ENCODE measurements around the gene TULP4.

Gene TULP4

DNA sequence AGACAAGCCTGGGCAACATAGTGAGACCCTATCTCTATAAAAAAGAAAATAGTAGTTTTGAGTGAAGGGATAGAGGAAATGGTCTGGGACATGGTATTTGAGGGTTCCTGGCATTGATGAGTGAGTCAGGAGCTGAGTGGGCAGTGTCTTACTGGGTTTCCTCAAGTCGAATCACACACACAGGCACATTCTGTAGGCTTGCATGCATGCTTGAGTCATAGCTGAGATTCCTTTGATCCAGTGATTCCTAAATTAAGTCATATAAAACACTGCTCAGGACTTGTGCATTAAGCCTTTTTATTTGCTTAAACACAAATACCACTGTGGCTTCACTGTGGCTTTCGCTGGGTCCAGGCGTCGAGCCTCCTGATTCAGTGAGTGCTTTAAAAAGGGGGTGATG is 175.8 kb downstream of the TULP4 start:
- no peak for DNase-seq
- no peak overlapping the region for H3K4me3 Mint-ChIP-seq
- peaks cover 51% of the 10 kb centered on the region for H3K36me3 Mint-ChIP-seq (ENCODE audit: low read depth)
- no peak overlapping the region for H3K27ac Mint-ChIP-seq
- H3K27me3 Mint-ChIP-seq (ENCODE audit: low read depth, poor library complexity) = no peaks in the 10 kb centered on the region
- no peaks in the 10 kb centered on the region for H3K9me3 Mint-ChIP-seq
- no peaks in the 10 kb centered on the region for H3K4me1 Mint-ChIP-seq
- TF ChIP-seq, protein P1, sequence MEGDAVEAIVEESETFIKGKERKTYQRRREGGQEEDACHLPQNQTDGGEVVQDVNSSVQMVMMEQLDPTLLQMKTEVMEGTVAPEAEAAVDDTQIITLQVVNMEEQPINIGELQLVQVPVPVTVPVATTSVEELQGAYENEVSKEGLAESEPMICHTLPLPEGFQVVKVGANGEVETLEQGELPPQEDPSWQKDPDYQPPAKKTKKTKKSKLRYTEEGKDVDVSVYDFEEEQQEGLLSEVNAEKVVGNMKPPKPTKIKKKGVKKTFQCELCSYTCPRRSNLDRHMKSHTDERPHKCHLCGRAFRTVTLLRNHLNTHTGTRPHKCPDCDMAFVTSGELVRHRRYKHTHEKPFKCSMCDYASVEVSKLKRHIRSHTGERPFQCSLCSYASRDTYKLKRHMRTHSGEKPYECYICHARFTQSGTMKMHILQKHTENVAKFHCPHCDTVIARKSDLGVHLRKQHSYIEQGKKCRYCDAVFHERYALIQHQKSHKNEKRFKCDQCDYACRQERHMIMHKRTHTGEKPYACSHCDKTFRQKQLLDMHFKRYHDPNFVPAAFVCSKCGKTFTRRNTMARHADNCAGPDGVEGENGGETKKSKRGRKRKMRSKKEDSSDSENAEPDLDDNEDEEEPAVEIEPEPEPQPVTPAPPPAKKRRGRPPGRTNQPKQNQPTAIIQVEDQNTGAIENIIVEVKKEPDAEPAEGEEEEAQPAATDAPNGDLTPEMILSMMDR (IDR thresholded peaks at IDR 0.05) = no peak

DNA sequence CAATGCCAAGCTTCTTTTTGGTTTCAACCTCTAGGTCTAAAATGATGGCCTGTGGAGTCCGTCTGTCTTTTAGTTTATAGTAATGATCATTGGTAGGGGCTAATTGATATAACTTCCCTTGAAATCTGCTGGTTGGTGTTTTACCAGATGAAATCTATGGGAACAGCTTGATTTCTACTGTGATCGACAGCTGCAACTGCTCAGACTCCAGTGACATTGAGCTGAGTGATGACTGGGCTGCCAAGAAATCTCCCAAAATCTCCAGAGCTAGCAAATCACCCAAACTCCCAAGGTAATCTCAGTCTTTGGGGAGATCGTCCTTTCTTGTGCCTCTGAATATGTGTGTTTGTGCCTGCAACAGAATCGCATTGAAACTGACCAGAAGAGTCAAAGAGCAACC is 177.2 kb downstream of the TULP4 start:
- H3K27ac Mint-ChIP-seq = no peak overlapping the region
- DNase-seq = no peak
- H3K36me3 Mint-ChIP-seq (ENCODE audit: low read depth) = peaks cover 55% of the 10 kb centered on the region

DNA sequence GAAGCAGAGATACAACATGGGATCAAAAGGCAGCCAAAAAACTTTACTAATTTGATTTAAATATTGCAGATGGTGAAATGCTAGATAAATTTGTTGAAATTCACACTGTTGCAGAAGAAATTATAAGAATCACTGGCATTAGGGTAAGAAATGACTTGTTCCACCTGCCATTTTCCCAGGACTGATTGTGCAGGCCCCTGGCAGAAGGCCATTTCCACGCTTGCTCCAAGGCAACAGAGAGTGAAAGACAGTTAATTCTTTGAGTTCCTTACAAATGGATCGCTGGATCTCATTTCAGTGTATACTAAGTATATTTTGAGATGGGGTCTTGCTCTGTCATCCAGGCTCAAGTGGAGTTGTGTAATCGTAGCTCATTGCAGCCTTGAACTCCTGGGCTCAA is 180.6 kb downstream of the TULP4 start:
- Mint-ChIP-seq H3K27ac (peak overlapping the region; percentile 40), H3K27me3 (ENCODE audit: low read depth, poor library complexity) (no peaks in the 10 kb centered on the region), H3K9me3 (no peaks in the 10 kb centered on the region), H3K36me3 (ENCODE audit: low read depth) (peaks cover 43% of the 10 kb centered on the region), H3K4me3 (no peak overlapping the region), H3K4me1 (no peaks in the 10 kb centered on the region)
- DNase-seq = no peak
- TF ChIP-seq, protein P1 (IDR thresholded peaks at IDR 0.05) = no peak

More for the DNA sequence above, 177.2 kb downstream of the TULP4 start:
- no peaks in the 10 kb centered on the region for H3K4me1 Mint-ChIP-seq
- TF ChIP-seq, protein P1 (IDR thresholded peaks at IDR 0.05) = no peak
- H3K4me3 Mint-ChIP-seq = no peak overlapping the region
- no peaks in the 10 kb centered on the region for H3K27me3 Mint-ChIP-seq (ENCODE audit: low read depth, poor library complexity)
- H3K9me3 Mint-ChIP-seq = no peaks in the 10 kb centered on the region

DNA sequence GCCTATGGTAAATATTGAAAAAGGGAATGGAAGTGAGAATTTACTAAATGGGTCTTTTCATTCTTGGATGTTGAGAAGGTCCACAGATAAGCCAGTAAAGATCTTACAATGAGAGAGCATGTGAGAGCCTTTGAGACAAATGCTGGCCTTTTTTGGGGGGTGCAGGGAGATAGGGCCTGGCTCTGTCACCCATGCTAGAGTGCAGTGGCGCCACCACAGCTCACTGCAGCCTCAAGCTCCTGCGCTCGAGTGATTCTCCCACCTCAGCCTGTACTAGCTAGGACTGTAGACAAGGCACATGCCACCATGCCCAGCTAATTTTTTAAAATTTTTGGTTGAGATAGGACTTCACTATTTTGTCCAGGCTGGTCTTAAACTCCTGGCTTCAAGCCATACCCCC is 184.4 kb downstream of the TULP4 start:
- TF ChIP-seq, protein P1 (IDR thresholded peaks at IDR 0.05) = no peak
- Mint-ChIP-seq H3K27ac (no peak overlapping the region), H3K4me3 (no peak overlapping the region), H3K27me3 (ENCODE audit: low read depth, poor library complexity) (no peaks in the 10 kb centered on the region), H3K4me1 (no peaks in the 10 kb centered on the region), H3K9me3 (no peaks in the 10 kb centered on the region), H3K36me3 (ENCODE audit: low read depth) (peaks cover 52% of the 10 kb centered on the region)
- no peak for DNase-seq

DNA sequence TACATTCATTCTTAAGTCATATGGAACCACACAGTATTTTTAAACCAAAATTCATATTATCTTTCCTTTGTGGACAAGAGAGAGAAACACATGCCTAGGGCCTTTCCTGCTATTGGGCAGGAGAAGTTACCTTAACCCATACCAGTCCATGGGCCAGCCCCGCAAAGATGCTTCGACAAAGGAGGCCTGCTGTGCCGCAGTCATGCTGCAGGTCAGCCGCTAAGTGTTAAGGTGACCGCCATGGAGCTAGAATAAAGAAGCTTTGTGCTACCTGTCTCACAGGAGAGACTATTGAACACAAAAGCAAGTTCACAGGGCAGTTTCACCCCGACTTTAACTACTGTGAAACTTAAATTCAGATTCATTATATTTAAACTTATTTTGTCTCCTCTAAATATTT is 185.4 kb downstream of the TULP4 start:
- no peaks in the 10 kb centered on the region for H3K9me3 Mint-ChIP-seq
- H3K27ac Mint-ChIP-seq = no peak overlapping the region
- no peaks in the 10 kb centered on the region for H3K4me1 Mint-ChIP-seq
- H3K36me3 Mint-ChIP-seq (ENCODE audit: low read depth) = peaks cover 47% of the 10 kb centered on the region
- TF ChIP-seq, protein P1 (IDR thresholded peaks at IDR 0.05) = no peak
- no peak for DNase-seq
- H3K4me3 Mint-ChIP-seq = no peak overlapping the region
- H3K27me3 Mint-ChIP-seq (ENCODE audit: low read depth, poor library complexity) = no peaks in the 10 kb centered on the region

DNA sequence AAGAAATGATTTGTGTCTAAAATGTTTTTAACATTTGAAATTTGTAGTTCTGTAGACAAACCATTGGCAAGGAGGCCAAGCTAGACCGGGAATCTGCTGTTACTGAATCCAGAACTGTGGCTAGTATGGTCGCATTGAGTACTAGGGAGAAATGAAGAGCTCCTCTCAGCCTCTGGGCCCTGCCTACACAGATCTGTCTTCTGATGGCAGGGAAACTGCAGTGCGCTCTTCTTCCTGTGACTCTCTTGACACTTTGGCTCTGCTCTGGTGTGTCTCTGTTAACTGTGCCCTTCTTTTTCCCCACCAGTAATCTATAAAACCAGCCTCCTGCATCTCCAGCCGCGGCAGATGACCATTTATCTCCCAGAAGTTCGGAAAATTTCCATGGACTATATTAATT is 186.1 kb downstream of the TULP4 start:
- Mint-ChIP-seq H3K4me3 (no peak overlapping the region), H3K27ac (no peak overlapping the region), H3K4me1 (no peaks in the 10 kb centered on the region), H3K36me3 (ENCODE audit: low read depth) (peaks cover 48% of the 10 kb centered on the region), H3K27me3 (ENCODE audit: low read depth, poor library complexity) (no peaks in the 10 kb centered on the region), H3K9me3 (no peaks in the 10 kb centered on the region)
- TF ChIP-seq, protein P1 (IDR thresholded peaks at IDR 0.05) = no peak
- no peak for DNase-seq

Measured in nephron progenitor cell (in vitro differentiated cells).